H9 (cell line): Measurements from ENCODE around the gene FILIP1. TPM values are rescaled to one million over a fixed set of nuclear protein-coding genes. Genes with fewer than 3 reads are reported as not detected.

Experiments used
- DNase-seq: peaks from one replicate; pipeline ENCODE4 v3.0.0-alpha.2; 2017
- H2AFZ ChIP-seq: one replicate; pipeline ENCODE4 v1.6.1; 2013; ENCODE audit warnings: mild to moderate bottlenecking, low read length, control low read depth, moderate library complexity
- H2AK5ac ChIP-seq: 2 replicates; pipeline ENCODE4 v1.6.1; 2013; ENCODE audit warnings: low read length, control low read depth, mixed read lengths; ENCODE audit not compliant: insufficient read length
- H2BK120ac ChIP-seq: one replicate; pipeline ENCODE4 v1.6.1; 2013; ENCODE audit warnings: low read depth, mild to moderate bottlenecking, low read length, control low read depth, inconsistent platforms; ENCODE audit not compliant: poor library complexity, severe bottlenecking
- H2BK12ac ChIP-seq: 2 replicates; pipeline ENCODE4 v1.6.1; 2013; ENCODE audit warnings: low read length, control low read depth, mixed read lengths, low read depth; ENCODE audit not compliant: insufficient read length
- H2BK15ac ChIP-seq: 2 replicates; pipeline ENCODE4 v1.6.1; 2013; ENCODE audit warnings: low read depth, low read length, control low read depth
- H2BK20ac ChIP-seq: one replicate; pipeline ENCODE4 v1.6.1; 2013; ENCODE audit warnings: low read depth, mild to moderate bottlenecking, low read length, control low read depth, inconsistent platforms; ENCODE audit not compliant: poor library complexity, severe bottlenecking
- H2BK5ac ChIP-seq: 2 replicates; pipeline ENCODE4 v1.6.1; 2013; ENCODE audit warnings: low read length, control low read depth, mixed read lengths; ENCODE audit not compliant: insufficient read length
- H3K14ac ChIP-seq: 2 replicates; pipeline ENCODE4 v1.6.1; 2013; ENCODE audit warnings: low read length, control low read depth; ENCODE audit not compliant: insufficient read depth
- H3K18ac ChIP-seq: 2 replicates; pipeline ENCODE4 v1.6.1; 2013; ENCODE audit warnings: low read depth, mild to moderate bottlenecking, mixed read lengths, low read length, control low read depth; ENCODE audit not compliant: insufficient read length
- H3K23ac ChIP-seq: 2 replicates; pipeline ENCODE4 v1.6.1; 2013; ENCODE audit warnings: low read length, control low read depth, mixed read lengths, low read depth; ENCODE audit not compliant: insufficient read length
- H3K23me2 ChIP-seq: 2 replicates; pipeline ENCODE4 v1.6.1; 2013; ENCODE audit warnings: low read depth, mild to moderate bottlenecking, mixed read lengths, low read length, control low read depth; ENCODE audit not compliant: insufficient read length, poor library complexity, severe bottlenecking
- H3K27ac ChIP-seq: 2 replicates; pipeline ENCODE4 v1.5.1; 2013; ENCODE audit warnings: low read length, control low read depth, mixed read lengths, low read depth; ENCODE audit not compliant: insufficient read length
- H3K27me3 ChIP-seq: 2 replicates; pipeline ENCODE4 v1.6.1; 2013; ENCODE audit warnings: low read length, control low read depth, inconsistent platforms; ENCODE audit not compliant: insufficient read depth
- H3K4ac ChIP-seq: 2 replicates; pipeline ENCODE4 v1.6.1; 2013; ENCODE audit warnings: low read depth, mild to moderate bottlenecking, control low read depth, inconsistent platforms, low read length, moderate library complexity
- H3K4me1 ChIP-seq: 2 replicates; pipeline ENCODE4 v1.6.1; 2013; ENCODE audit warnings: low read length, control low read depth, inconsistent platforms; ENCODE audit not compliant: insufficient read depth
- H3K4me2 ChIP-seq: 2 replicates; pipeline ENCODE4 v1.6.1; 2013; ENCODE audit warnings: low read length, control low read depth, mixed read lengths; ENCODE audit not compliant: insufficient read length, insufficient read depth
- H3K56ac ChIP-seq: 2 replicates; pipeline ENCODE4 v1.6.1; 2013; ENCODE audit warnings: low read depth, mild to moderate bottlenecking, mixed read lengths, low read length, control low read depth; ENCODE audit not compliant: insufficient read length
- H3K79me1 ChIP-seq: 2 replicates; pipeline ENCODE4 v1.6.1; 2013; ENCODE audit warnings: low read depth, mild to moderate bottlenecking, moderate library complexity, low read length, control low read depth, inconsistent platforms; ENCODE audit not compliant: insufficient read depth, poor library complexity, severe bottlenecking
- H3K79me2 ChIP-seq: 2 replicates; pipeline ENCODE4 v1.6.1; 2013; ENCODE audit warnings: low read length, control low read depth, inconsistent platforms; ENCODE audit not compliant: insufficient read depth
- H3K9ac ChIP-seq: 2 replicates; pipeline ENCODE4 v1.6.1; 2013; ENCODE audit warnings: low read length, control low read depth, mixed read lengths; ENCODE audit not compliant: insufficient read length; ENCODE audit errors: extremely low read depth
- H3K9me3 ChIP-seq: one replicate; pipeline ENCODE4 v1.6.1; 2013; ENCODE audit warnings: low read depth, low read length, inconsistent platforms; ENCODE audit not compliant: control insufficient read depth
- H3T11ph ChIP-seq: one replicate; pipeline ENCODE4 v1.6.1; 2013; ENCODE audit warnings: mild to moderate bottlenecking, low read length, control low read depth, inconsistent platforms
- H4K20me1 ChIP-seq: one replicate; pipeline ENCODE4 v1.6.1; 2013; ENCODE audit not compliant: control insufficient read depth, insufficient read length, insufficient read depth
- H4K5ac ChIP-seq: 2 replicates; pipeline ENCODE4 v1.6.1; 2013; ENCODE audit warnings: low read depth, mild to moderate bottlenecking, mixed read lengths, low read length, control low read depth; ENCODE audit not compliant: insufficient read length
- H4K8ac ChIP-seq: replicated peaks from 2 replicates; pipeline ENCODE4 v1.6.1; 2013; ENCODE audit warnings: low read length, control low read depth, mixed read lengths, low read depth; ENCODE audit not compliant: insufficient read length
- H4K91ac ChIP-seq: 2 replicates; pipeline ENCODE4 v1.6.1; 2013; ENCODE audit warnings: low read depth, mild to moderate bottlenecking, moderate library complexity, mixed read lengths, low read length, control low read depth; ENCODE audit not compliant: insufficient read length
- H3K27ac Mint-ChIP-seq, 3 experiments: 2 replicates in 2 of 3; 3 replicates in 1 of 3; pipeline ENCODE4 v1.8.0; 2020 to 2021; ENCODE audit warnings: mixed read lengths in 3 of 3, mild to moderate bottlenecking in 1 of 3, moderate library complexity in 1 of 3
- H3K27me3 Mint-ChIP-seq: 2 replicates; pipeline ENCODE4 v1.8.0; 2021; ENCODE audit warnings: low read depth, mild to moderate bottlenecking, moderate library complexity, mixed read lengths
- H3K36me3 Mint-ChIP-seq, 3 experiments: 2 replicates in 2 of 3; 3 replicates in 1 of 3; pipeline ENCODE4 v1.8.0; 2020 to 2021; ENCODE audit warnings: low read depth in 3 of 3, mixed read lengths in 3 of 3; ENCODE audit not compliant: insufficient read depth in 1 of 3
- H3K4me1 Mint-ChIP-seq, 2 experiments: 2 replicates each; pipeline ENCODE4 v1.8.0; 2020; ENCODE audit warnings: mixed read lengths in 2 of 2
- H3K4me3 Mint-ChIP-seq, 2 experiments: 2 replicates in 1 of 2; 3 replicates in 1 of 2; pipeline ENCODE4 v1.8.0; 2020 to 2021; ENCODE audit warnings: mild to moderate bottlenecking in 2 of 2, mixed read lengths in 2 of 2, moderate library complexity in 1 of 2
- H3K9me3 Mint-ChIP-seq, 2 experiments: 2 replicates in 1 of 2; 3 replicates in 1 of 2; pipeline ENCODE4 v1.8.0; 2020; ENCODE audit warnings: mild to moderate bottlenecking in 2 of 2, mixed read lengths in 2 of 2, moderate library complexity in 1 of 2
- WGBS: extraction: QIAGEN DNeasy Blood & Tissue Kit; methylation state at CpG from one replicate; pipeline ENCODE4 v1.1.7; 2013; ENCODE audit warnings: missing lambda C conversion rate, low lambda C conversion rate, mixed read lengths; ENCODE audit not compliant: insufficient read length; ENCODE audit errors: extremely low coverage; 5-methylcytosine and 5-hydroxymethylcytosine counted together
- total RNA-seq: library from RNA; stranded (reverse); gene quantifications from 2 replicates; pipeline ENCODE4 v1.2.1, GENCODE V29; 2021
- TF ChIP-seq, protein P1 (sequence below): fragments of 200-600 bp; sonication (generic); conservative IDR thresholded peaks from 3 replicates; pipeline ENCODE4 v1.8.0; 2021; ENCODE audit warnings: antibody characterized with exemption, mild to moderate bottlenecking

Gene FILIP1
- total RNA-seq, 1 experiment from 2014 or later: 10.5 TPM

DNA sequence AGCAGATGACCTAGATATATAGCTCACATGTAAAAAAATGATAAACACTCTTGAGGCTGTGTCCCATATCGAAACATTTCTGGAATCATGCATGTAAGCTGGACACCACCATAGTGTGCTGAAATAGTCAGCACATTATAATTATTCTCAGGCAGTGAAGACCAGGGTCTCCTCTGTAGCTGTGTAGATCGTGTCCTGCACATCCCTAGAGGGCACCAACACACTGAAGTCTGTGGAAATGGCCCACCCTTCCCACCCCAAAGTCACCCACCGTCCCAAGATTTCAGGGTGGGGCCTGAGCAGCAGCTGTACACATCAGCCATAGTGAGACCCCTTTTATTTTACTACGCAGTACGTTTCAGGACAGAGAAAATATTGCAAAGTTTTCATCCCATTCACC lies 188.0 kb downstream of the FILIP1 start:
- Histone ChIP-seq H2BK12ac (no peak overlapping the region), H3K4me1 (no peaks in the 10 kb centered on the region), H4K91ac (no peak overlapping the region), H3K9ac (no peak overlapping the region), H3T11ph (no peak overlapping the region), H2AFZ (no peak overlapping the region), H2BK20ac (no peak overlapping the region), H3K56ac (no peak overlapping the region), H3K23me2 (no peaks in the 10 kb centered on the region), H4K20me1 (no peaks in the 10 kb centered on the region), H3K27ac (no peak overlapping the region), H4K5ac (no peak overlapping the region), H2AK5ac (no peak overlapping the region), H2BK5ac (no peak overlapping the region), H3K4ac (no peak overlapping the region), H3K14ac (no peak overlapping the region), H2BK15ac (no peak overlapping the region), H3K79me1 (no peaks in the 10 kb centered on the region), H3K79me2 (no peaks in the 10 kb centered on the region), H2BK120ac (no peak overlapping the region), H3K9me3 (no peaks in the 10 kb centered on the region), H3K27me3 (no peaks in the 10 kb centered on the region), H4K8ac (no peak overlapping the region), H3K18ac (no peak overlapping the region), H3K23ac (no peak overlapping the region), H3K4me2 (no peak overlapping the region)
- TF ChIP-seq, protein P1, sequence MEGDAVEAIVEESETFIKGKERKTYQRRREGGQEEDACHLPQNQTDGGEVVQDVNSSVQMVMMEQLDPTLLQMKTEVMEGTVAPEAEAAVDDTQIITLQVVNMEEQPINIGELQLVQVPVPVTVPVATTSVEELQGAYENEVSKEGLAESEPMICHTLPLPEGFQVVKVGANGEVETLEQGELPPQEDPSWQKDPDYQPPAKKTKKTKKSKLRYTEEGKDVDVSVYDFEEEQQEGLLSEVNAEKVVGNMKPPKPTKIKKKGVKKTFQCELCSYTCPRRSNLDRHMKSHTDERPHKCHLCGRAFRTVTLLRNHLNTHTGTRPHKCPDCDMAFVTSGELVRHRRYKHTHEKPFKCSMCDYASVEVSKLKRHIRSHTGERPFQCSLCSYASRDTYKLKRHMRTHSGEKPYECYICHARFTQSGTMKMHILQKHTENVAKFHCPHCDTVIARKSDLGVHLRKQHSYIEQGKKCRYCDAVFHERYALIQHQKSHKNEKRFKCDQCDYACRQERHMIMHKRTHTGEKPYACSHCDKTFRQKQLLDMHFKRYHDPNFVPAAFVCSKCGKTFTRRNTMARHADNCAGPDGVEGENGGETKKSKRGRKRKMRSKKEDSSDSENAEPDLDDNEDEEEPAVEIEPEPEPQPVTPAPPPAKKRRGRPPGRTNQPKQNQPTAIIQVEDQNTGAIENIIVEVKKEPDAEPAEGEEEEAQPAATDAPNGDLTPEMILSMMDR: 0 out of 3 replicates have a peak, but pooled peaks have one; percentile 13
- no peaks in the 10 kb centered on the region for H3K36me3 Mint-ChIP-seq
- no peaks in the 10 kb centered on the region for H3K27me3 Mint-ChIP-seq
- H3K27ac Mint-ChIP-seq: no peak overlapping the region
- H3K4me3 Mint-ChIP-seq: no peak overlapping the region
- peaks cover 2% of the 10 kb centered on the region in 2 experiments for H3K4me1 Mint-ChIP-seq
- no CpG with 5 or more reads among the region's 5 CpGs for WGBS
- H3K9me3 Mint-ChIP-seq: no peaks in the 10 kb centered on the region
- no peak for DNase-seq
